Thoracic aorta (tissue), 2 donors: Measurements from ENCODE around the gene DROSHA. TPM values are rescaled to one million over a fixed set of nuclear protein-coding genes. Genes with fewer than 3 reads are reported as not detected.

Source experiments
- ATAC-seq: fragments of 150-250 bp; one replicate; pipeline ENCODE4 v1.8.0; 2017; ENCODE audit warnings: low read depth; ENCODE audit not compliant: insufficient number of reproducible peaks, low FRiP score
- DNase-seq: peaks from one replicate; pipeline ENCODE4 v3.0.0-alpha.2; 2020; ENCODE audit warnings: low spot score
- H3K27ac ChIP-seq, 2 donors: fragments of 200-600 bp; sonication (generic); 1 replicate in 1 of 2; 2 replicates in 1 of 2; pipeline ENCODE4 v1.5.1; 2016; ENCODE audit warnings: mild to moderate bottlenecking in 2 of 2, moderate library complexity in 2 of 2
- H3K27me3 ChIP-seq: fragments of 200-600 bp; sonication (generic); replicated peaks from 2 replicates; pipeline ENCODE4 v1.6.0; 2016; ENCODE audit warnings: mild to moderate bottlenecking; ENCODE audit not compliant: insufficient read depth
- H3K36me3 ChIP-seq: fragments of 200-600 bp; sonication (generic); one replicate; pipeline ENCODE4 v1.5.1; 2016
- H3K4me1 ChIP-seq, 2 donors: fragments of 200-600 bp; sonication (generic); 1 replicate in 1 of 2; 2 replicates in 1 of 2; pipeline versions ENCODE4 v1.5.1 to v1.6.0; 2016; ENCODE audit warnings: low read depth in 2 of 2, mild to moderate bottlenecking in 1 of 2; ENCODE audit not compliant: control insufficient read depth in 1 of 2
- H3K4me3 ChIP-seq: fragments of 200-600 bp; sonication (generic); 2 replicates; pipeline ENCODE4 v1.5.1; 2016; ENCODE audit warnings: mild to moderate bottlenecking
- H3K9me3 ChIP-seq: fragments of 200-600 bp; sonication (generic); 2 replicates; pipeline ENCODE4 v1.5.1; 2016
- CTCF ChIP-seq: fragments of 200-600 bp; sonication (generic); IDR thresholded peaks from one replicate; pipeline ENCODE4 v1.5.1; 2019; ENCODE audit warnings: antibody characterized with exemption
- total RNA-seq, 2 donors: library from RNA; depleted of rRNA; stranded (reverse); fragments of >200 nt; gene quantifications; one replicate each; pipeline versions ENCODE4 v1.1.0 to v1.2.3, GENCODE V29; 2016

DROSHA gene
- total RNA-seq, 2 donors from 2014 or later, result 28.8 to 70.7 TPM

- DNase-seq (no peak), ATAC-seq (no peak)
- peaks cover 38% of the 10 kb centered on the region for H3K36me3 ChIP-seq
- H3K4me3 ChIP-seq, result no peak overlapping the region
- H3K4me1 ChIP-seq, result no peaks in the 10 kb centered on the region
- TF ChIP-seq CTCF, result no peak
- no peak overlapping the region for H3K27ac ChIP-seq
- no peaks in the 10 kb centered on the region for H3K9me3 ChIP-seq
- H3K27me3 ChIP-seq, result no peaks in the 10 kb centered on the region
These were observed 67.8 kb downstream of the DROSHA start for GRCh38 chr5:31464081-31464480.

- TF ChIP-seq CTCF, result no peak
- DNase-seq, result no peak
- H3K4me1 ChIP-seq, result no peaks in the 10 kb centered on the region
- H3K9me3 ChIP-seq, result no peaks in the 10 kb centered on the region
- no peaks in the 10 kb centered on the region for H3K27me3 ChIP-seq
- H3K36me3 ChIP-seq, result peaks cover 41% of the 10 kb centered on the region
- H3K4me3 ChIP-seq, result no peak overlapping the region
- no peak overlapping the region for H3K27ac ChIP-seq
- no peak for ATAC-seq
These were observed 68.5 kb downstream of the DROSHA start for GRCh38 chr5:31463351-31463750.

GRCh38 chr5:31459594-31459993, 72.3 kb downstream of the DROSHA start:
- ATAC-seq, result no peak
- DNase-seq, result no peak
- H3K9me3 ChIP-seq, result peaks cover 16% of the 10 kb centered on the region
- H3K4me1 ChIP-seq, result no peaks in the 10 kb centered on the region
- peaks cover 57% of the 10 kb centered on the region for H3K36me3 ChIP-seq
- H3K4me3 ChIP-seq, result no peak overlapping the region
- no peaks in the 10 kb centered on the region for H3K27me3 ChIP-seq
- no peak overlapping the region for H3K27ac ChIP-seq
- no peak for TF ChIP-seq CTCF

GRCh38 chr5:31455172-31455571, 76.7 kb downstream of the DROSHA start:
- ATAC-seq (no peak), DNase-seq (no peak)
- Histone ChIP-seq H3K36me3 (peaks cover 54% of the 10 kb centered on the region), H3K27ac (no peak overlapping the region), H3K9me3 (peaks cover 16% of the 10 kb centered on the region), H3K4me3 (no peak overlapping the region), H3K4me1 (no peaks in the 10 kb centered on the region), H3K27me3 (no peaks in the 10 kb centered on the region)
- no peak for TF ChIP-seq CTCF

GRCh38 chr5:31453522-31453921, 78.4 kb downstream of the DROSHA start:
- Histone ChIP-seq H3K4me3 (no peak overlapping the region), H3K4me1 (no peaks in the 10 kb centered on the region), H3K27ac (no peak overlapping the region), H3K27me3 (no peaks in the 10 kb centered on the region), H3K9me3 (peaks cover 16% of the 10 kb centered on the region), H3K36me3 (peaks cover 53% of the 10 kb centered on the region)
- ATAC-seq (no peak), DNase-seq (no peak)
- no peak for TF ChIP-seq CTCF
